Smooth muscle cell (in vitro differentiated cells): ENCODE results near the gene PSMD6. TPM values are rescaled to one million over a fixed set of nuclear protein-coding genes. Genes with fewer than 3 reads are reported as not detected.

ENCODE experiments used
- DNase-seq: peaks from one replicate; lab custom pipeline; 2025; ENCODE audit not compliant: unreplicated experiment; lab: John Stamatoyannopoulos, UW
- H2AFZ ChIP-seq: fragments of 200-600 bp; sonication (generic); 2 replicates; pipeline ENCODE4 v1.6.0; 2016; ENCODE audit warnings: antibody characterized with exemption, low read depth, mild to moderate bottlenecking
- H3F3A ChIP-seq: fragments of 200-600 bp; sonication (generic); 2 replicates; pipeline ENCODE4 v1.6.0; 2017; ENCODE audit warnings: antibody characterized with exemption, low read depth
- H3K27ac ChIP-seq: fragments of 200-600 bp; sonication (generic); 2 replicates; pipeline ENCODE4 v1.5.1; 2016; ENCODE audit warnings: low read depth, mild to moderate bottlenecking
- H3K27me3 ChIP-seq: fragments of 200-600 bp; sonication (generic); 2 replicates; pipeline ENCODE4 v1.6.1; 2016; ENCODE audit warnings: low read depth, mild to moderate bottlenecking
- H3K36me3 ChIP-seq: fragments of 200-600 bp; sonication (generic); 2 replicates; pipeline ENCODE4 v1.5.1; 2016; ENCODE audit warnings: low read depth
- H3K4me1 ChIP-seq: fragments of 200-600 bp; sonication (generic); 2 replicates; pipeline ENCODE4 v1.5.1; 2016; ENCODE audit warnings: low read depth
- H3K4me2 ChIP-seq: fragments of 200-600 bp; sonication (generic); 2 replicates; pipeline ENCODE4 v1.6.0; 2016; ENCODE audit warnings: mild to moderate bottlenecking
- H3K4me3 ChIP-seq: fragments of 200-600 bp; sonication (generic); 2 replicates; pipeline ENCODE4 v1.5.1; 2016; ENCODE audit warnings: mild to moderate bottlenecking
- H3K79me2 ChIP-seq: fragments of 200-600 bp; sonication (generic); 2 replicates; pipeline ENCODE4 v1.6.0; 2016; ENCODE audit warnings: low read depth, mild to moderate bottlenecking
- H3K9ac ChIP-seq: fragments of 200-600 bp; sonication (generic); 2 replicates; pipeline ENCODE4 v1.6.0; 2016; ENCODE audit warnings: low read depth
- H3K9me3 ChIP-seq: fragments of 200-600 bp; sonication (generic); replicated peaks from 2 replicates; pipeline ENCODE4 v1.5.1; 2016; ENCODE audit warnings: low read depth
- H4K20me1 ChIP-seq: fragments of 200-600 bp; sonication (generic); 2 replicates; pipeline ENCODE4 v1.6.0; 2016; ENCODE audit warnings: low read depth
- WGBS: methylation state at CpG from one replicate; pipeline ENCODE4 v1.1.7; 2016; ENCODE audit warnings: low lambda C conversion rate; 5-methylcytosine and 5-hydroxymethylcytosine counted together
- polyA plus RNA-seq: library from polyadenylated mRNA; unstranded; fragments of >200 nt; fragmentation: Nextera tagmentation; extraction: Ambion mirVana; gene quantifications from 2 replicates; pipeline ENCODE4 v1.2.1, GENCODE V29; 2016
- total RNA-seq: library from RNA; depleted of rRNA; stranded (reverse); fragments of >200 nt; gene quantifications from 2 replicates; pipeline ENCODE4 v1.2.3, GENCODE V29; 2014
- TF ChIP-seq, protein P1 (sequence below): fragments of 200-600 bp; sonication (generic); IDR thresholded peaks from 2 replicates; pipeline ENCODE4 v1.5.1; 2017; ENCODE audit warnings: borderline replicate concordance, mild to moderate bottlenecking, antibody characterized with exemption; ENCODE audit not compliant: insufficient read depth, poor library complexity, severe bottlenecking

Gene PSMD6
- total and polyA plus RNA-seq, 2 experiments from 2014 or later = 109 to 119 TPM

DNA sequence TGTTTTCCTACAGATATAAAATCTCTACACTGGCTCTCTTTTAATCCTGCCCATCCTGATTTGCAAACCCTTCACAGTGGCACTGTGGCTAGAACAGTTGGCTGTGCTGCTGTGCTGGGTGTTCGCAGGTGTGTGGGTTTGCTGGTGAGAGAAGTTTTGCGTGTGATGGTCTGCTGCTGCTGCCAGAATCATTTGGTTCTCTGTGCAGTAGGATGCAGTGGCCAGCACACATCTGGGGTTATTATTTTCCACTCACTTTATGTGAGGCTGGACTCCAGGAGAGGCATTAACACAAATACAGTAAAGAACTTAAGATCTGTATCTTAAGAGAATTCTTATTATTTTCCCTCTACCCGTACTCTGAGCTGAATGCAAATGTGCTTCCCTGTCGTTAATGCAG is 16.0 kb upstream of the PSMD6 start:
- Histone ChIP-seq H3K36me3 (no peaks in the 10 kb centered on the region), H3K4me1 (no peaks in the 10 kb centered on the region), H3K4me2 (peak overlapping the region; percentile 11), H3K27ac (peak overlapping the region; percentile 66), H3K9me3 (no peaks in the 10 kb centered on the region), H3K27me3 (no peaks in the 10 kb centered on the region), H3F3A (peaks cover 9% of the 10 kb centered on the region), H2AFZ (peak overlapping the region; percentile 38), H3K9ac (no peak overlapping the region), H3K4me3 (no peak overlapping the region), H3K79me2 (no peaks in the 10 kb centered on the region), H4K20me1 (no peaks in the 10 kb centered on the region)
- TF ChIP-seq, protein P1, sequence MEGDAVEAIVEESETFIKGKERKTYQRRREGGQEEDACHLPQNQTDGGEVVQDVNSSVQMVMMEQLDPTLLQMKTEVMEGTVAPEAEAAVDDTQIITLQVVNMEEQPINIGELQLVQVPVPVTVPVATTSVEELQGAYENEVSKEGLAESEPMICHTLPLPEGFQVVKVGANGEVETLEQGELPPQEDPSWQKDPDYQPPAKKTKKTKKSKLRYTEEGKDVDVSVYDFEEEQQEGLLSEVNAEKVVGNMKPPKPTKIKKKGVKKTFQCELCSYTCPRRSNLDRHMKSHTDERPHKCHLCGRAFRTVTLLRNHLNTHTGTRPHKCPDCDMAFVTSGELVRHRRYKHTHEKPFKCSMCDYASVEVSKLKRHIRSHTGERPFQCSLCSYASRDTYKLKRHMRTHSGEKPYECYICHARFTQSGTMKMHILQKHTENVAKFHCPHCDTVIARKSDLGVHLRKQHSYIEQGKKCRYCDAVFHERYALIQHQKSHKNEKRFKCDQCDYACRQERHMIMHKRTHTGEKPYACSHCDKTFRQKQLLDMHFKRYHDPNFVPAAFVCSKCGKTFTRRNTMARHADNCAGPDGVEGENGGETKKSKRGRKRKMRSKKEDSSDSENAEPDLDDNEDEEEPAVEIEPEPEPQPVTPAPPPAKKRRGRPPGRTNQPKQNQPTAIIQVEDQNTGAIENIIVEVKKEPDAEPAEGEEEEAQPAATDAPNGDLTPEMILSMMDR = no peak
- no peak for DNase-seq
- WGBS = 64% methylated on average over 4 of the region's 4 CpGs

DNA sequence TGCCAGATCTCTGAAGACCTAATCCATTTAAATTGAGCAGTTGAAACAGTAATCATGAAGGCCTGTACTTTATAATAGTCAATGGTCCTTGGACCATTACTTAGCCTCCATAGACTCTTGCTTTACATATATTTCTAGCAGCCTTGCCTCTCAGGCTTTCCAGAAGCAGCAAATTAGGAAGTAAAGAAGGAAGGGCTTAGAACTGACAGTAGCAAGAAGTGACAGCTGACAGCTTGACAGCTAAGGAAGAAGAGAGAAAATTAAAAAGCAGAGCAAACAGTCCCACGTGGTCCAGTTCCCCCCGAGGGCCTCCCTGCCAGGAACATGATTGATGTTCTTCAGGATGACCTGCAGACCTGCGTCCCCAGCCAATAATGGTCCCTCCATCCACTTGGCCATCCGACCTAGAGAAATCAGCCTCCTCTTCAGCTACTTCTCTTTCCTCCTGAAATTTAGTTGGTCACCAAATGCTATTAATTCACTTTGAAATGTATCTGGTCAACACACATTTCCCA is 15.0 kb upstream of the PSMD6 start:
- Histone ChIP-seq H3K27ac (no peak overlapping the region), H3K36me3 (no peaks in the 10 kb centered on the region), H2AFZ (no peak overlapping the region), H3F3A (peaks cover 9% of the 10 kb centered on the region), H4K20me1 (no peaks in the 10 kb centered on the region), H3K4me2 (no peak overlapping the region), H3K9ac (no peak overlapping the region), H3K27me3 (no peaks in the 10 kb centered on the region), H3K4me1 (no peaks in the 10 kb centered on the region), H3K79me2 (no peaks in the 10 kb centered on the region), H3K9me3 (no peaks in the 10 kb centered on the region), H3K4me3 (no peak overlapping the region)
- WGBS = 56% methylated on average over 4 of the region's 4 CpGs
- no peak for DNase-seq
- TF ChIP-seq, protein P1 = no peak

DNA sequence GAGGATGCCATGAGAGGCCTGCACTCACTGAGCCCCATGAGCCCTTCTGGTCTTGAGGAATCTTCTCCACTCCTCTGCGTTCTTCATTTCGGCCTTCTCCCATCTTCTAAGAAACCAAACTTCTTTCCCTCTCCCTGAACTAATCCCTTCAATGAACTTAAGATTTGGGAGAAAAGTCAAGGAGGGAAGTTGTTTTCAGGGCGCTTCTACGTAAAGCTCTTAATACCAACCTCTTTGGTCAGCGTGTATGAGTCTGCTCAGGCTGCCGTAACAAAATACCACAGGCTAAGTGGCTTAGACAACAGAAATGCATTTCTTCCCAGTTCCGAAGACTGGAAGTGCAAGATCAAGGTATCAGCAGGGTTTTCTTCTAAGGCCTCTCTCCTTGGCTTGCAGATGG is 13.8 kb upstream of the PSMD6 start:
- no peak for DNase-seq
- TF ChIP-seq, protein P1 = no peak
- Histone ChIP-seq H3K27me3 (no peaks in the 10 kb centered on the region), H3K36me3 (no peaks in the 10 kb centered on the region), H4K20me1 (no peaks in the 10 kb centered on the region), H2AFZ (no peak overlapping the region), H3K79me2 (no peaks in the 10 kb centered on the region), H3K4me1 (no peaks in the 10 kb centered on the region), H3K27ac (no peak overlapping the region), H3K9ac (no peak overlapping the region), H3K4me3 (no peak overlapping the region), H3K9me3 (no peaks in the 10 kb centered on the region), H3K4me2 (no peak overlapping the region), H3F3A (peaks cover 15% of the 10 kb centered on the region)
- WGBS = 98% methylated on average over 7 of the region's 7 CpGs

DNA sequence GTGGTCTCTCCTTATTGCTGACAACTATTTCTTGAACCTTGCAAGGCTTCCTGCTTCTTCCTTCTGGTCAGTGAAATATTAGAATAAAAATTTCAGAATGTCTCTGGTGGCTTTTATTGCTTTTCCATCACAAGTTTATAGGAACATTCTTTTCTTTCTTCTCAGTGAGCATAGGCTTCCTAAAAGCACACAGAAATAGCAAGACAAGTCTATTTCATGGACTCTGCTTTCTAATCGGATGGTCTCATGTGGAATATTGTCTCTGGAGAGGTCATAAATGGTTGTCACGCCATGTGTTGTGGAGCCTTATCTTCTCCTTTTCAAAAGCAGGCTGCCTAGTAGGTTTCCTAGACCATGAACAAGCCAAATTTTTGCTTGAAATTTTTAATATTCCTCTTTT is 9.8 kb upstream of the PSMD6 start:
- no peak for DNase-seq

More for the DNA sequence above, 9.8 kb upstream of the PSMD6 start:
- Histone ChIP-seq H4K20me1 (no peaks in the 10 kb centered on the region), H3K9me3 (no peaks in the 10 kb centered on the region), H3K4me2 (no peak overlapping the region), H3F3A (peaks cover 6% of the 10 kb centered on the region), H3K4me3 (no peak overlapping the region), H2AFZ (peak overlapping the region; percentile 89), H3K9ac (no peak overlapping the region), H3K4me1 (peaks cover 3% of the 10 kb centered on the region), H3K79me2 (no peaks in the 10 kb centered on the region), H3K27ac (peak overlapping the region; percentile 77), H3K27me3 (no peaks in the 10 kb centered on the region), H3K36me3 (no peaks in the 10 kb centered on the region)
- WGBS = 60% methylated on average over 2 of the region's 2 CpGs
- TF ChIP-seq, protein P1 = no peak
